ENCODE results near the gene ADSS1.

Gene ADSS1

GRCh38 chr14:104723651-104724406, at the start of gene ADSS1:
ADSS1 (plus strand) TSS chr14:104724229; CDS start chr14:104724271, 42 bp downstream.
- DNase-seq = peak; percentile 30

GRCh38 chr14:104675447-104675846, 48.6 kb upstream of the ADSS1 start:
- DNase-seq = no peak

GRCh38 chr14:104676130-104676693, 47.8 kb upstream of the ADSS1 start:
- no peak for DNase-seq

GRCh38 chr14:104676694-104677511, 47.1 kb upstream of the ADSS1 start:
- peak; percentile 54 for DNase-seq

- DNase-seq = peak; percentile 76
These were observed 46.3 kb upstream of the ADSS1 start for GRCh38 chr14:104677512-104678332.

- no peak for DNase-seq
These were observed 45.7 kb upstream of the ADSS1 start for GRCh38 chr14:104678346-104678745.

- no peak for DNase-seq
These were observed 44.9 kb upstream of the ADSS1 start for GRCh38 chr14:104678901-104679705.

GRCh38 chr14:104680056-104680805, 43.8 kb upstream of the ADSS1 start:
- DNase-seq = no peak

GRCh38 chr14:104680806-104681688, 43.0 kb upstream of the ADSS1 start:
- DNase-seq = no peak

- no peak for DNase-seq
These were observed 42.3 kb upstream of the ADSS1 start for GRCh38 chr14:104681689-104682074.

- DNase-seq = no peak
These were observed 41.9 kb upstream of the ADSS1 start for GRCh38 chr14:104682107-104682593.

- no peak for DNase-seq
These were observed 40.2 kb upstream of the ADSS1 start for GRCh38 chr14:104683653-104684448.

GRCh38 chr14:104684449-104684821, 39.6 kb upstream of the ADSS1 start:
- no peak for DNase-seq

- DNase-seq = no peak
These were observed 38.6 kb upstream of the ADSS1 start for GRCh38 chr14:104685216-104685997.

- DNase-seq = no peak
These were observed 37.9 kb upstream of the ADSS1 start for GRCh38 chr14:104685998-104686610.

GRCh38 chr14:104686624-104687517, 37.2 kb upstream of the ADSS1 start:
- no peak for DNase-seq
